ENCODE results near the gene MROH2B.

DNA sequence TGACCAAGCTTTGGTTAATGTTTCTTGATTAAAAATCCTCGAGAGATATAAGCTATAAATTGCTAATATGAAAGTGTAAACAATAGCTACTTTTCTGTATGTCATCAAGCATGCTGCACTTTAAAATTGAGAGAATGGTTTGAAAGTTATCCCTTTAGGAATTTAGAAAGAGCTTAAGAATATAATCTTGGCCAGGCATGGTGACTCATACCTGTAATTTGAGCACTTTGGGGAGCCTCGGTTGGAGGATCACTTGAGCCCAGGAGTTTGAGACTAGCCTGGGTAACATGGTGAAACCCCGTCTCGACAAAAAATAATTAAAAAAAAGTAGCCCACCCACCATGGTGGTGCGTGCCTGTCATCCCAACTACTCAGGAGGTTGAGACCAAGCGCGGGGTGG lies 12.2 kb upstream of the MROH2B start:
- TF ChIP-seq, protein P1, sequence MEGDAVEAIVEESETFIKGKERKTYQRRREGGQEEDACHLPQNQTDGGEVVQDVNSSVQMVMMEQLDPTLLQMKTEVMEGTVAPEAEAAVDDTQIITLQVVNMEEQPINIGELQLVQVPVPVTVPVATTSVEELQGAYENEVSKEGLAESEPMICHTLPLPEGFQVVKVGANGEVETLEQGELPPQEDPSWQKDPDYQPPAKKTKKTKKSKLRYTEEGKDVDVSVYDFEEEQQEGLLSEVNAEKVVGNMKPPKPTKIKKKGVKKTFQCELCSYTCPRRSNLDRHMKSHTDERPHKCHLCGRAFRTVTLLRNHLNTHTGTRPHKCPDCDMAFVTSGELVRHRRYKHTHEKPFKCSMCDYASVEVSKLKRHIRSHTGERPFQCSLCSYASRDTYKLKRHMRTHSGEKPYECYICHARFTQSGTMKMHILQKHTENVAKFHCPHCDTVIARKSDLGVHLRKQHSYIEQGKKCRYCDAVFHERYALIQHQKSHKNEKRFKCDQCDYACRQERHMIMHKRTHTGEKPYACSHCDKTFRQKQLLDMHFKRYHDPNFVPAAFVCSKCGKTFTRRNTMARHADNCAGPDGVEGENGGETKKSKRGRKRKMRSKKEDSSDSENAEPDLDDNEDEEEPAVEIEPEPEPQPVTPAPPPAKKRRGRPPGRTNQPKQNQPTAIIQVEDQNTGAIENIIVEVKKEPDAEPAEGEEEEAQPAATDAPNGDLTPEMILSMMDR (IDR thresholded peaks at IDR 0.05), result no peak
- TF ChIP-seq POLR2A (IDR thresholded peaks at IDR 0.05) (no peak), POLR2AphosphoS5 (IDR thresholded peaks at IDR 0.05) (no peak)

Measured in prostate gland (tissue), 2 donors.